H9 (cell line): ENCODE measurements around the gene B4GALT6. TPM values are rescaled to one million over a fixed set of nuclear protein-coding genes. Genes with fewer than 3 reads are reported as not detected.

Experiments
- DNase-seq: peaks from one replicate; pipeline ENCODE4 v3.0.0-alpha.2; 2017
- H2AFZ ChIP-seq: one replicate; pipeline ENCODE4 v1.6.1; 2013; ENCODE audit warnings: mild to moderate bottlenecking, low read length, control low read depth, moderate library complexity
- H2AK5ac ChIP-seq: 2 replicates; pipeline ENCODE4 v1.6.1; 2013; ENCODE audit warnings: low read length, control low read depth, mixed read lengths; ENCODE audit not compliant: insufficient read length
- H2BK120ac ChIP-seq: one replicate; pipeline ENCODE4 v1.6.1; 2013; ENCODE audit warnings: low read depth, mild to moderate bottlenecking, low read length, control low read depth, inconsistent platforms; ENCODE audit not compliant: poor library complexity, severe bottlenecking
- H2BK12ac ChIP-seq: 2 replicates; pipeline ENCODE4 v1.6.1; 2013; ENCODE audit warnings: low read length, control low read depth, mixed read lengths, low read depth; ENCODE audit not compliant: insufficient read length
- H2BK15ac ChIP-seq: 2 replicates; pipeline ENCODE4 v1.6.1; 2013; ENCODE audit warnings: low read depth, low read length, control low read depth
- H2BK20ac ChIP-seq: one replicate; pipeline ENCODE4 v1.6.1; 2013; ENCODE audit warnings: low read depth, mild to moderate bottlenecking, low read length, control low read depth, inconsistent platforms; ENCODE audit not compliant: poor library complexity, severe bottlenecking
- H2BK5ac ChIP-seq: 2 replicates; pipeline ENCODE4 v1.6.1; 2013; ENCODE audit warnings: low read length, control low read depth, mixed read lengths; ENCODE audit not compliant: insufficient read length
- H3K14ac ChIP-seq: 2 replicates; pipeline ENCODE4 v1.6.1; 2013; ENCODE audit warnings: low read length, control low read depth; ENCODE audit not compliant: insufficient read depth
- H3K18ac ChIP-seq: 2 replicates; pipeline ENCODE4 v1.6.1; 2013; ENCODE audit warnings: low read depth, mild to moderate bottlenecking, mixed read lengths, low read length, control low read depth; ENCODE audit not compliant: insufficient read length
- H3K23ac ChIP-seq: 2 replicates; pipeline ENCODE4 v1.6.1; 2013; ENCODE audit warnings: low read length, control low read depth, mixed read lengths, low read depth; ENCODE audit not compliant: insufficient read length
- H3K23me2 ChIP-seq: 2 replicates; pipeline ENCODE4 v1.6.1; 2013; ENCODE audit warnings: low read depth, mild to moderate bottlenecking, mixed read lengths, low read length, control low read depth; ENCODE audit not compliant: insufficient read length, poor library complexity, severe bottlenecking
- H3K27ac ChIP-seq: 2 replicates; pipeline ENCODE4 v1.5.1; 2013; ENCODE audit warnings: low read length, control low read depth, mixed read lengths, low read depth; ENCODE audit not compliant: insufficient read length
- H3K27me3 ChIP-seq: 2 replicates; pipeline ENCODE4 v1.6.1; 2013; ENCODE audit warnings: low read length, control low read depth, inconsistent platforms; ENCODE audit not compliant: insufficient read depth
- H3K4ac ChIP-seq: 2 replicates; pipeline ENCODE4 v1.6.1; 2013; ENCODE audit warnings: low read depth, mild to moderate bottlenecking, control low read depth, inconsistent platforms, low read length, moderate library complexity
- H3K4me1 ChIP-seq: 2 replicates; pipeline ENCODE4 v1.6.1; 2013; ENCODE audit warnings: low read length, control low read depth, inconsistent platforms; ENCODE audit not compliant: insufficient read depth
- H3K4me2 ChIP-seq: 2 replicates; pipeline ENCODE4 v1.6.1; 2013; ENCODE audit warnings: low read length, control low read depth, mixed read lengths; ENCODE audit not compliant: insufficient read length, insufficient read depth
- H3K56ac ChIP-seq: 2 replicates; pipeline ENCODE4 v1.6.1; 2013; ENCODE audit warnings: low read depth, mild to moderate bottlenecking, mixed read lengths, low read length, control low read depth; ENCODE audit not compliant: insufficient read length
- H3K79me1 ChIP-seq: 2 replicates; pipeline ENCODE4 v1.6.1; 2013; ENCODE audit warnings: low read depth, mild to moderate bottlenecking, moderate library complexity, low read length, control low read depth, inconsistent platforms; ENCODE audit not compliant: insufficient read depth, poor library complexity, severe bottlenecking
- H3K79me2 ChIP-seq: 2 replicates; pipeline ENCODE4 v1.6.1; 2013; ENCODE audit warnings: low read length, control low read depth, inconsistent platforms; ENCODE audit not compliant: insufficient read depth
- H3K9ac ChIP-seq: 2 replicates; pipeline ENCODE4 v1.6.1; 2013; ENCODE audit warnings: low read length, control low read depth, mixed read lengths; ENCODE audit not compliant: insufficient read length; ENCODE audit errors: extremely low read depth
- H3K9me3 ChIP-seq: one replicate; pipeline ENCODE4 v1.6.1; 2013; ENCODE audit warnings: low read depth, low read length, inconsistent platforms; ENCODE audit not compliant: control insufficient read depth
- H3T11ph ChIP-seq: one replicate; pipeline ENCODE4 v1.6.1; 2013; ENCODE audit warnings: mild to moderate bottlenecking, low read length, control low read depth, inconsistent platforms
- H4K20me1 ChIP-seq: one replicate; pipeline ENCODE4 v1.6.1; 2013; ENCODE audit not compliant: control insufficient read depth, insufficient read length, insufficient read depth
- H4K5ac ChIP-seq: 2 replicates; pipeline ENCODE4 v1.6.1; 2013; ENCODE audit warnings: low read depth, mild to moderate bottlenecking, mixed read lengths, low read length, control low read depth; ENCODE audit not compliant: insufficient read length
- H4K8ac ChIP-seq: replicated peaks from 2 replicates; pipeline ENCODE4 v1.6.1; 2013; ENCODE audit warnings: low read length, control low read depth, mixed read lengths, low read depth; ENCODE audit not compliant: insufficient read length
- H4K91ac ChIP-seq: 2 replicates; pipeline ENCODE4 v1.6.1; 2013; ENCODE audit warnings: low read depth, mild to moderate bottlenecking, moderate library complexity, mixed read lengths, low read length, control low read depth; ENCODE audit not compliant: insufficient read length
- H3K27ac Mint-ChIP-seq, 3 experiments: 2 replicates in 2 of 3; 3 replicates in 1 of 3; pipeline ENCODE4 v1.8.0; 2020 to 2021; ENCODE audit warnings: mixed read lengths in 3 of 3, mild to moderate bottlenecking in 1 of 3, moderate library complexity in 1 of 3
- H3K27me3 Mint-ChIP-seq: 2 replicates; pipeline ENCODE4 v1.8.0; 2021; ENCODE audit warnings: low read depth, mild to moderate bottlenecking, moderate library complexity, mixed read lengths
- H3K36me3 Mint-ChIP-seq, 3 experiments: 2 replicates in 2 of 3; 3 replicates in 1 of 3; pipeline ENCODE4 v1.8.0; 2020 to 2021; ENCODE audit warnings: low read depth in 3 of 3, mixed read lengths in 3 of 3; ENCODE audit not compliant: insufficient read depth in 1 of 3
- H3K4me1 Mint-ChIP-seq, 2 experiments: 2 replicates each; pipeline ENCODE4 v1.8.0; 2020; ENCODE audit warnings: mixed read lengths in 2 of 2
- H3K4me3 Mint-ChIP-seq, 2 experiments: 2 replicates in 1 of 2; 3 replicates in 1 of 2; pipeline ENCODE4 v1.8.0; 2020 to 2021; ENCODE audit warnings: mild to moderate bottlenecking in 2 of 2, mixed read lengths in 2 of 2, moderate library complexity in 1 of 2
- H3K9me3 Mint-ChIP-seq, 2 experiments: 2 replicates in 1 of 2; 3 replicates in 1 of 2; pipeline ENCODE4 v1.8.0; 2020; ENCODE audit warnings: mild to moderate bottlenecking in 2 of 2, mixed read lengths in 2 of 2, moderate library complexity in 1 of 2
- CTCF ChIP-seq: fragments of 200-600 bp; sonication (generic); conservative IDR thresholded peaks from 3 replicates; pipeline ENCODE4 v1.8.0; 2021; ENCODE audit warnings: antibody characterized with exemption, mild to moderate bottlenecking
- WGBS: extraction: QIAGEN DNeasy Blood & Tissue Kit; methylation state at CpG from one replicate; pipeline ENCODE4 v1.1.7; 2013; ENCODE audit warnings: missing lambda C conversion rate, low lambda C conversion rate, mixed read lengths; ENCODE audit not compliant: insufficient read length; ENCODE audit errors: extremely low coverage; 5-methylcytosine and 5-hydroxymethylcytosine counted together
- total RNA-seq: library from RNA; stranded (reverse); gene quantifications from 2 replicates; pipeline ENCODE4 v1.2.1, GENCODE V29; 2021

B4GALT6 gene
- total RNA-seq, 1 experiment from 2014 or later, result 34.1 TPM

DNA sequence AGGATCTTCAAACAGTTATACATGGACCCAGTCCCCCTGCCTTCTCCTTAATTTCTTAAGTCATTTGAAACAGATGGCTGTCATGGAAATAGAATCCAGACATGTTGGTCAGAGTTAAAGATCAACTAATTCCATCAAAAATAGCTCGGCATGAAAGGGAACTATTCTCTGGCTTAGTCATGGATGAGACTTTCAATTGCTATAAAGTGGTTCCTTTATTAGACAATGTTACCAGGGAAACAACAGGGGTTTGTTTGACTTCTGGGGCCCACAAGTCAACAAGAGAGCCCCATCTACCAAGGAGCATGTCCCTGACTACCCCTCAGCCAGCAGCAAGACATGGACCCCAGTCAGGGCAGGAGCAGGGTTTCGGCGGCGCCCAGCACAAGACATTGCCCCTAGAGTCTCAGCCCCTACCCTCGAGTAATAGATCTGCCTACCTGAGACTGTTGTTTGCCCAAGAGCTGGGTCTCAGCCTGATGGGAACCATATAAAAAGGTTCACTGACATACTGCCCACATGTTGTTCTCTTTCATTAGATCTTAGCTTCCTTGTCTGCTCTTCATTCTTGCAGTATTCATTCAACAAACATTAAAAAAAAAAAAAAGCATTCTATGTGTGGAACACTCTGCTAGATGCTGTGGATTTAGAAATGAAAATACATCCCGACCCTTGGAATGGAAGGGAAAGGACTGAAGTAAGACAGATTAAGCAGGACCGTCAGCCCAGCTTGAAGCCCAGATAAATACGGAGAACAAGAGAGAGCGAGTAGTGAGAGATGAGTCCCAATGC, 88.1 kb downstream of the B4GALT6 start:
- Histone ChIP-seq H3K56ac (no peak overlapping the region), H3K23me2 (no peaks in the 10 kb centered on the region), H4K5ac (no peak overlapping the region), H3K27ac (no peak overlapping the region), H3K4me2 (no peak overlapping the region), H2AFZ (no peak overlapping the region), H3K4me1 (no peaks in the 10 kb centered on the region), H3T11ph (no peak overlapping the region), H2BK120ac (no peak overlapping the region), H3K79me1 (no peaks in the 10 kb centered on the region), H3K9ac (no peak overlapping the region), H3K79me2 (no peaks in the 10 kb centered on the region), H2BK20ac (no peak overlapping the region), H4K20me1 (no peaks in the 10 kb centered on the region), H2BK15ac (no peak overlapping the region), H4K91ac (no peak overlapping the region), H3K9me3 (no peaks in the 10 kb centered on the region), H2BK12ac (no peak overlapping the region), H4K8ac (no peak overlapping the region), H3K14ac (no peak overlapping the region), H3K27me3 (no peaks in the 10 kb centered on the region), H3K18ac (no peak overlapping the region), H2AK5ac (no peak overlapping the region), H3K4ac (no peak overlapping the region), H3K23ac (no peak overlapping the region), H2BK5ac (no peak overlapping the region)
- TF ChIP-seq CTCF, result no peak
- Mint-ChIP-seq H3K27ac (no peak overlapping the region), H3K9me3 (no peaks in the 10 kb centered on the region), H3K4me1 (no peaks in the 10 kb centered on the region), H3K27me3 (no peaks in the 10 kb centered on the region; the same call in 1 of the 2 replicates), H3K4me3 (no peak overlapping the region), H3K36me3 (no peaks in the 10 kb centered on the region)
- no CpG with 5 or more reads among the region's 9 CpGs for WGBS
- DNase-seq, result no peak
